ENCODE measurements around the gene NCF1.
"Not testable (repeated sequence)": the region's sequence is repeated elsewhere in the genome, so short reads cannot be mapped to it uniquely, and the experiment has no call there.

The NCF1 gene

DNA sequence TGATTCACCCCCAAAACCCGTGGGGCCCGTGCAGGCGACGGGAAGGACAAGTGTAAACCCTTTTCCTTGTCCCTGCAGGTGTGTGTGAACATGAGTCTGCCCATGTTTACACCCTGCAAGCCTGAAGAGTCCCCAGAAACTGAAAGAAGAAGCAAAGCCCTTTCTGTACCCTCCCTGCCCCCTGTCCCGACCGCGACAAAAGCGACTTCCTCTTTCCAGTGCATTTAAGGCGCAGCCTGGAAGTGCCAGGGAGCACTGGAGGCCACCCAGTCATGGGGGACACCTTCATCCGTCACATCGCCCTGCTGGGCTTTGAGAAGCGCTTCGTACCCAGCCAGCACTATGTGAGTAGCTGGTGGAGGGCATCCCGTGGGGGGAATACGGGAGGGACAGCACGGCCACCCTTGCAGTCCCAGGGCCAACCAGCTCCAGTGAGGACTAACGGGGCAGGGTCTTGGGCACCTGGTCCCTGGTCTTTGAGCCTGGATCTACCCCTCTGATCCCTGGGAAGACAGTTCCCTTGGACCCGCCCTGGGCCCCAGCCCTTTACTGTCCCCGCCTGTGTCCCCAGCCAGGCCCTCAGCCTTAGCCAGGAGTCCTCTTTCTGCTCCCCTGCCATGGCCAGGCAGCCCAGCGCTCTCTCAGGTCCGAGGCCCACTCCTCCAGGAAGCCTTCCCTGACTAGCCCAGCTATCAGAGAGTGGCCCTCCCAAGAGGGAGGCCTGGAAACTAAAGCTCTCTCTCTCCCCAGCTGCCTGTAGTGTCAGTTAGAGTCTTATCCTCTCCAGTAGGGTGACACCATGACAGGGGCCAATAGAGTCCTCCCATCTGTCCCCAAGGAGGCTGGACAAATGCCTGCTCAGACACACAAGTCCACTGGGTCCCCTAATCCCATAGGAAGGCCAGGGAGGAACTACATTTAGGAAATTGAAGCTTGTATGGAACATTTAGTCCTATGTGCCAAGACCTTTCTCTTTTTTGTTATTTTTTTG lies at the start of gene NCF1:
NCF1 (plus strand) TSS at position 252 of the 991 bp plus-strand sequence; CDS start at position 273, 21 bp downstream.
- not testable (repeated sequence) for DNase-seq

DNA sequence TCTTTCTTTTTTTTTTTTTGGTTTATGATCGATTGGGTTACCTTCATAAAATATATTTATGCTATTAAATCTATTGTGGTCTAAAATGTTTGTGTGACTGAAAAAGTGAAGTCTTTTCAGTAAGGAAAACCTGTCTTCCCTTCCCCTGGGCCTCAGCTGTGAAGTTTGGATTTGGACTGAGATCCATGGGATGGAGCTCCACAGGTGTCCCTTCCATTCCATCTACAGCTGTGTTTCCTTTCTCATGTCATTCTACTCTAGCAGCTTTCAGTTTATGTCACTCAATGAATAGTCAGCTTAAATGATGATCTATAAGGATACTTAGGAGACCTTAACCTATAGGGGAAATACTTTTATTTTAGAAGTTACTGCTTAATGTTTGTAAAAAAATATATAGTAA lies 48.0 kb upstream of the NCF1 start:
- no peak for DNase-seq

DNA sequence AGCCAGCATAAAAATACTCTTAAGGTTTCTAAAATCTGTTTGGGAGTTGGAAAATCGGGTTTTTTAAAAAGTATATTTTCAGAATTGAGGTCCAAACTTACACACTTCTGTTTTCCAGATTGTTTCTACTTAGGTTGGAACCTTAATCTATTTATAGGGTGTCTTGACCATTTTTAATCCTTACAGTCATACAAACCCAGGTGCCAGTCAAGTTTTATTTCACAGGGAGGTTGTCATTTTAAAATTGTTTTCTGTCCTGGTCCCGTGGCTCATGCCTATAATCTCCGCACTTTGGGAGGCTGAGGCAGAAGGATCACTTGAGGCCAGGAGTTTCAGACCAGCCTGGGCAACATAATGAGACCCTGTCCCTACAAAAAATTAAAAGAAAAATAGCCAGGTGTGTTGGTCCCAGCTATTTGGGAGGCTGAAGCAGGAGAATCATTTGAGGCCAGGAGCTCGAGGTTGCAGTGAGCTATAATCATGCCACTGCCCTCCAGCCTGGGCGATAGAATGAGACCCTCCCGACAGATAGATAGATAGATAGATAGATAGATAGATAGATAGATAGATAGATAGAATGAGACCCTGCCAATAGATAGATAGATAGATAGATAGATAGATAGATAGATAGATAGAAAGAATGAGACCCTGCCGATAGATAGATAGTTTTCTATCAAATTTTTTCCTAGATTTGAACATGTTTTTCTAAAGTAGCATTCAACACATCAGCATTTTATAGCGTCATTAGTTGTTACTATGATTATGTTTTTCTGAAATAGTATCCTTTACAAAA lies 47.3 kb upstream of the NCF1 start:
- DNase-seq: no peak

DNA sequence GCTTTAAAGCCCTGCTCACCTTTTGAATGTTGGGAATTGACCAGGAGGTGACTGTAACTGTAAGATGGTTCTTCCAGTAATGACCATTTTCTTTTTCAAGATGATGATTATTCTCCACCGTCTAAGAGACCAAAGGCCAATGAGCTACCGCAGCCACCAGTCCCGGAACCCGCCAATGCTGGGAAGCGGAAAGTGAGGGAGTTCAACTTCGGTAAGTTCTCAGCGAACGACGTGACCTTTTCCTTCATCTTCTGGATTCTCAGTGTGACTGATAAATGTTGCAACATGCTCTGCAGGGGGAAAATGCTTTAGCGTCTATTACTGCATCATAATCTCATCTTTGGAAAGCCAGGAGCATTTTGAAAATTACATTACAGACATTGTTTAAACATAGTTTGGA lies 45.1 kb upstream of the NCF1 start:
- not testable (repeated sequence) for DNase-seq

DNA sequence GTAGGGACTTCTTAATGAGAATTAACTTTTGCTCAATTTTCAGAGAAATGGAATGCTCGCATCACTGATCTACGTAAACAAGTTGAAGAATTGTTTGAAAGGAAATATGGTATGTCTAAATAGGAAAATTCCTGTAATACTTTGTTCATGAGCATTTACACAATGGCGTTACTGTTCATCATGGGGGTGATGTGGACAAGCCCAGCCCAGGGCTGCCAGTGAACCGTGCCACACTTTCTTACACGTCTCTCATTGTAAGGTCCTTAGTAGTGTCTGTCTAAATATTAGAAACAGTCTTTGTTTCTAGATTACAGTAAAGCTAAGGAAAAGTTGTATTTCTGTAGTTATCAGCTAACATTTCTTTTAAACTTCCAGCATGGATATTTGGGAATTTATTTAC lies 43.6 kb upstream of the NCF1 start:
- DNase-seq: not testable (repeated sequence)

DNA sequence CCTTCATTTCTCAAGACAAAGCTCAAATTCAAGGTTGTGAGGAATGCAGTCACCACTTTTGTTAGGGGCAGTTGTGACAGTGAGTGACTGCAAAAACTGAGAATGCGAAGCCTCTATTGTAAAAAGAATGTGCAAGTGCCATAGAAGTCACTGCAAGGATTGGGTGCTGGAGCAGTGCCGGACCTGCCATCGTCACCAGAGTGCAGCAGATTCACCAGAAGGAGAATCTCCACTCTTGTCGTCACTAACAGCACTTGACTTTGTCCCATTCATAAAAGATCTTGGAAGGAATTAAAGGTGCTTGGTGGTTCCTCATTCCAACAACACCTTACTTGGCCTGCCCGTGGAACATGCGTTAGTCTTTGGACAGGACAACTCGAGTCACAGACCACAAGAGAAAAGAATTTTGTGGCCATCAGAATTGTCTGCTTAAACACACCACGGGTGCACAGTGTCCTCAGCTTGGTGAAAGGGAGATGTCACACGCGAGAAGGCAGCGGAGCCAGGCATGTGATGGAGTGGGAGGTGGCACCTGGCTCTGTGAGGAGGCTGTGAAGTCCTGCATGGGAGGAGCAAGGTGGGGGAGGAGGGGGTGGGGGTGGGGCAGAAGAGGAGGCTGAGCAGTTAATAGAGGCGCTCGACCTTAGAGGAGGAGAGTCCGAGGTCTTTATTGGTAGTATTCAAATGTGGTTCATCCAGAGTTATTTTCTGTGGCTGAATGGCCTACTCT lies 33.7 kb upstream of the NCF1 start:
- DNase-seq: not testable (repeated sequence)

DNA sequence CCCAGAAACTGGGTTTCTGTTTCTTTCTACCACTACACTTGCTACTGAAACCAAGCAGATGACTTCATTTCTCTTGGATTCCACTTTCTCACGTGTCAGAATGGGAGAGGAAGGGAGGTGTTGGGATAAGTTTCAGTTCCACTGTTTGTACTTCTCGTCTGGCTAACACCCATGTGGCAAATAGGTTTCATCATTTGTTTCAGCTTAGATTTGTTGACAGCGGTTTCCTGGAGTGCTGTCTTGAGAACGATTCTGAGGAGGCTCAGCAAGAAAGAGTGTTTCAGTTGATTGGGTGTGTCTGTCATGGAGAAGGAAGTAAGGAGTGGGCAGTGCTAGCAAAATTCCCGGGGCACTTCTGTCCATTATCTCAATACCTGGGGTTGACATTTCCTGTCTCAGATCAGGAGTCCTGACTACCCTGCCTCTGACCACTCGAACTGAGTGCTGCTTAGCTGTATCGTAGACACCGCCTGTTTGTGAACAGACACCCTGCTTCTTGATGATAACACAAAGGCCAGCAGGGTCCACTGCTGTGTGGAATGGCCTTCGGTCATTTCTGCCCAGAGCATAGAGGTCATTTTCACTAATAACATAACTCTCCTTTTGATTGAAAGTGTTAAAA lies 29.8 kb upstream of the NCF1 start:
- not testable (repeated sequence) for DNase-seq

DNA sequence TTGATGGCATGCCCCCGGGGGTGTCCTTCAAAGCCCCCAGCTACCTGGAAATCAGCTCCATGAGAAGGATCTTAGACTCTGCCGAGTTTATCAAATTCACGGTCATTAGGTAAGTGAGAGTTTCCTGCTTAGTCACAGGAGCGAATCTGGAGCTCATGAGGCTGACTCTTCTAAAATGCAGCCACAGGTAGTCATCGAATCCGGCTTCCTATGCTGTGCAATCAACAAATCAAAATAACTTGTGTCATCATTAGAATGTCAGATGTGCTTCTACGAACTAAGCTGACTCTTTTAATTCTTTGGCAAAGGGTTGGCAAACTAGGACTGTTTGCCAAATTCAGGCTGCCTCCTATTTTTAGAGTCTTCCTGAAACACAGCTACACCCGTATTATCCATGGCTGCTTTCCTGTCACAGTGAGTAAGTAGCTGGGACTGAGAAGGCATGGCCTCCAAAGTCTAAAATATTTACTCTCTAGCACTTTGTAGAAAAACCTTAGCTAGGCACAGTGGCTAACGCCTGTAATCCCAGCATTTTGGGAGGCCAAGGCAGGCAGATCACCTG lies 19.8 kb upstream of the NCF1 start:
- not testable (repeated sequence) for DNase-seq

DNA sequence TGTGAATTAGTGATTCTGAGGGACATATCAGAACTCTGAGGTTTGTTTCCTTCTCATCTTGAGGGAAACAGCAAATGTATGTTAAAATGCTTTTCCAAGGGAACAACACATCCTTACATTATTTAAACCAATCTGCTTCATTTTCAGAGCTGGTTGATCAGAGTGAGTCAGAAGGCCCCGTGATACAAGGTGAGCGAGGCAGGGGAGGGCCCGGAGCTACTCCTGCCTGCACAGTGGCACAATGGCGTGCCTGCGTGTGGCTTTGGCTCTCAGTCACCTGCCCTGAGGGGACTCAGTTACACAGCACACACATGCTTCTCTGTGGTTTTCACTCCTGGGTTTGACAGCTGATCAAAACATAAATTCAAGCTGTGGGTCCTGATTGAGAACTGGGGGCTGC lies 17.1 kb upstream of the NCF1 start:
- DNase-seq: not testable (repeated sequence)

DNA sequence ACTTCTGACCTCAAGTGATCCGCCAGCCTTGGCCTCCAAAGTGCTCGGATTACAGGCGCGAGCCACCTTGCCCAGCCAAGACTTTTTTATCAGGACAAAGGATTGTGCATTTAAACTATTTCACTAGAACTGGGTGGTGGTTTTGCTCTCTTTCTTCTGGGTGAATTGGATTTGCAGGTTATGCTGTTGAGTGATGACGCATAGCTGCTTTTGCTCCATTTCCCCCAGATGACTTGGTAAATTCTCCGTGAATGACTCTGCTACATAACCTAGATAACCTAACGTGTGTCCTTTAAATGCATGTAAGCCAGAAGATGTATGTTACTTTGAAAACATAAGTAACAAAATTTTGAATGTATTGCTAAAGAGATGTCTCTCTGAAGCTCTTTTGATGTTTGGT lies 15.5 kb upstream of the NCF1 start:
- not testable (repeated sequence) for DNase-seq

DNA sequence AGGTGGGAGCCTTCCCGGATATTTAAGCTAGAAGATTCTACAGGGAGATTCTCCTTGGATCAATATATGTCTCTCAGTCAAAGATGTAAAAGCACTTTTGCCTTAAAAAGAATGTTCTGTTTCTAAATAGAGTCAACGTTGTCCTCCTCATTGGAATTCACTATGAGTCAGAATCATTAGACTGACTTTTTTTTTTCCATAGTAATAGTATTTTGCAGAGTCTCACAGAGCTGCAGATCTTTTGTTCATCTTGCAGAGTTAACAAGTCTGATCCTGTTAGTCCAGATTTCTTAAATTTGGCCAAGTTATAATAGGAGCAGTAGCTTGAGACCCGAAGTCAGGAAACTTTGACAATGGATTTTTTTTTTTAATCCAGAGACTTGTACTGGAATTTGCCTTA lies 14.8 kb upstream of the NCF1 start:
- DNase-seq: not testable (repeated sequence)

DNA sequence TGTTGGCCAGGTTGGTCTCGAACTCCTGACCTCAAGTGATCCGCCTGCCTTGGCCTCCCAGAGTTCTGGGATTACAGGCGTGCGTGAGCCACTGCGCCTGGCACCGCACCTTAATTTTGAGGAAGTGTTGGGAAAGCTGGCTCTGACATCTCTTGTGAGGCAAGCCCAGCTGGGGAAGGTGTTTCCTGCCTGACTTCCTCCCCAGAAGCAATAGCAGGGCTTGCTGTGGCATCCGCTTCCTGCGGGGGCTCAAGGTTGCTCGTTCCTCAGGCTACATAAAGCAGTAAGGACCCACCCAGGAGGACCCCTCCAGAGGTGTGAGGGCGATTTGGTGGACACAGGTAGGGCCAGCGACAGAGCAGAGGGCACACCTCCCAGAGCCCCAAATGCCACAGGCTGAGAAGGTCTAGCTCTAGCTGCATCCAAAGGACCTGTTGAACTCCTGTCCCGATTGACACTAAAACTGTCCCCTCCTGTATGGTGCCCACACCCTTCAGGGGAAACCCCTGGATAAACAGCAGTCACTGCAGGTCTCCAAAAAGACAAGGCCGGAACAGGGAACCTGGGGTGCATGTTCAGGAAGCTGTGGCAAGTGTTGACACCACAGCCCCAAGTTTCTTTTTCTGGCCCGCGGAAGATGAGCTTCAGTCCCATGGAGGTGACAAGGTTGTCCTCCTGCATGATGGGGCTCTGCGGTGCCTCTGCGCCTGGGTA lies 8.4 kb upstream of the NCF1 start:
- DNase-seq: not testable (repeated sequence)

DNA sequence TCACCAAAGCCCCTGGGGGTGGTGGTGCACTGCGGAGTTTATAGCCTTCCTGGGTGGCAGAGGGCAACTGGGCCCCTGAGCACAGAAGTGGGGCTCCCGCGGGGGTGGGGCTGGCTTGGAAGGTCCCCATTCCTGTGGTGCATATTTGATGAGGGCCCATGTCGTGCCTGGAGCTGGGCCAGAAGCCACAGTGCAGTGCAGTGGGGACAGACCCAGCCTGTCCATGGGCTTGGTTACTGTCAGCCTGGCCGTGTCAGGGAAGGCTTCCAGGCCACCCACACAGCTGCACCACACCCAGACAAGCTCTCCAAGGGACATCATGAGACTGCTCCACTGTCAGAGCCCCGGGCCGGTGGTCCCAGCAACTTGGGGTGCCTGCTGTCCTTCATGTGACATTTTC lies 7.3 kb upstream of the NCF1 start:
- DNase-seq: not testable (repeated sequence)

DNA sequence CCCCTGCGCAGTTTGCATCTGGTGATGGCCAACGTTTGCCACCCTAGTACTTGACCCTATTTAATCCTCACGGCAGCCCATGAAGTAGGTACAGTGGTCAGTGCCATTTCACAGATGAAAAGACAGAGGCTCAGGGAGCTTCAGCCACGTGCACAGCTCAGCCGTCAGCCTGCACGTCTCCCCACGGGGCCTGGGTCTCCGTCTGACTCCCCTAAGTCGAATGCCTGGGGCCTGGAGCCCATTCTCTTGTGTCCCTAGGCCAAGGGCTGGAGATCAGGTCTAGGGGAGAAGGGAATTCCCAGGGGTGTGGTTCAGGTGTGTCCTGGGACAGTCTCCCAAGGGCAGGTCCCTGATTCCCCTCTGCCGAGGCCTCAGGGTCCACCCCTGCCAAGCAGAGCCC lies 6.8 kb upstream of the NCF1 start:
- DNase-seq: not testable (repeated sequence)

DNA sequence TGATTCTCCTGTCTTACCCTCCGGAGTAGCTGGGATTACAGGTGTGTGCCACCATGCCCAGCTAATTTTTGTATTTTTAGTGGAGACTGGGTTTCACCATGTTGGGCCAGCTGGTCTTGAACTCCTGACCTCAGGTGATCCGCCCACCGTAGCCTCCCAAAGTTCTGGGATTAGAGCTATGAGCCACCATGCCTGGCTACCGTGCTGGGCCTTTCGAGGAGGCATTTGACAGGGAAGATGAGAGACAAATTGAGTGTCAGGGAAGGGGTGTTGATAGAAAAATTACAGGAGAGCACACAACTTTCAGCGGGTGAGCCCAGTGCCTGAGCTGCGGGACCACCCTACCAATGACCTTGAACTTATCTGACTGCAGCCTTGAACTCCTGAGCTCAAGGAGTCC lies 3.7 kb upstream of the NCF1 start:
- DNase-seq: not testable (repeated sequence)

DNA sequence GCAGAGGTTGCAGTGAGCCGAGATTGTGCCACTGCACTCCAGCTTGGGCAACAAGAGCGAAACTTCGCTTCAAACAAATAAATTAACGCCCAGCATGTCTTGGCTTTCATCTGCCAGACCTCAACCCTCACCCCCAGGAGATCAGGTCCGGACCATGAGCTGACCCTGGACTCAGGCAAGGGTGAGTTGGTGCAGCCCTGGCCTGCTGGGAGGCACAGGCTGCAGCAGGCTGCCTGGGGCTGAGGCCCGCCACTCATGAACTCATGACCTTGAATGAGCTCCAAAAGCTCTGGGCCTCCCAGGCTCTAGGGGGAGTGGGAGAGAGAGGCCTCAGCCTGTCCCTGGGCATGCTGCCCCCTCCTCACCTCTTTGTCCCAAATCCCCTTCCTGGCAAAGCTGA lies 1.7 kb upstream of the NCF1 start:
- DNase-seq: not testable (repeated sequence)

DNA sequence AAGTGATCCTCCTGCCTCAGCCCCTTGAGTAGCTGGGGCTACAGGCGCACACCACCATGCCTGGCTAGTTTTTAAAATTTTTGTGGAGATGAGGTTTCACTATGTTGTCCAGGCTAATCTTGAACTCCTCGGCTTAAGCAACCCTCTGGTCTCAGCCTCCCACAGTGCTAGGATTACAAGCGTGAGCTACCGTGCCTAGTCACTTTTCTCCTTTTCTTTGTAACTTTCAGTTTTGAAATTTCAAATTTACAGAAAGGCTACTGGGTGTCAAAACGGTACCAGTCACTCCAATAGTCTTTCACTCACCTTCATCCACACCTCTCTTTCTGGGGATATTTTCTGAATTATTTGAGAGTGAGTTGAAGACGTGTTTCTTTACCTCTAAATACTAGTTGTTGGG lies 1.3 kb downstream of the NCF1 start:
- not testable (repeated sequence) for DNase-seq

DNA sequence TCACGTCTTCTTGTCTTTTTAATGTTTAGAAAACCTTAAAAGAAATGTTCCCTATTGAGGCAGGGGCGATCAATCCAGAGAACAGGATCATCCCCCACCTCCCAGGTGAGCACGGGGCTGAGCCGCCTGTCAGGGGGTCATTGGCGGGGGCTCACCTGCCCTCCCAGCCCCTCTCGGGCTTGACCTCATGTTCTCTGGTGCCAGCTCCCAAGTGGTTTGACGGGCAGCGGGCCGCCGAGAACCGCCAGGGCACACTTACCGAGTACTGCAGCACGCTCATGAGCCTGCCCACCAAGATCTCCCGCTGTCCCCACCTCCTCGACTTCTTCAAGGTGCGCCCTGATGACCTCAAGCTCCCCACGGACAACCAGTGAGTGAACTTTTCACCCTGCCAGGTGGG lies 5.2 kb downstream of the NCF1 start:
- DNase-seq: not testable (repeated sequence)

DNA sequence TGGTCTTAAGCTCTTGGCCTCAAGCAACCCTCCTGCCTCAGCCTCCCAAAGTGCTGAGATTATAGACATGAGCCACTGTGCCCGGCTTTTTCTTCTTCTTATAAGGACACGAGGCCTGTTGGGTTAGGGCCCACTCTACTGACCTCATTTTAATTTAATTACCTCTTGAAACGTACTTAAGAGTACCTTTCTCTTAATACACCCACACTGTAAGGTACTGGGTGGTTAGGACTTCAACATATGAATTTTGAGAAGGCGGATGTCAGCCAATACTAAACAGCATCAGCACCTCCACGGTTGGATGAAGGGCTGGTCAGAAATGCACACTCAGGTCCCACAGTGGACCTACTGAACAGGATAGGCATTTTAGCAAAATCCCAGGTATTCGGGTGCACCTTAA lies 7.9 kb downstream of the NCF1 start:
- DNase-seq: not testable (repeated sequence)

DNA sequence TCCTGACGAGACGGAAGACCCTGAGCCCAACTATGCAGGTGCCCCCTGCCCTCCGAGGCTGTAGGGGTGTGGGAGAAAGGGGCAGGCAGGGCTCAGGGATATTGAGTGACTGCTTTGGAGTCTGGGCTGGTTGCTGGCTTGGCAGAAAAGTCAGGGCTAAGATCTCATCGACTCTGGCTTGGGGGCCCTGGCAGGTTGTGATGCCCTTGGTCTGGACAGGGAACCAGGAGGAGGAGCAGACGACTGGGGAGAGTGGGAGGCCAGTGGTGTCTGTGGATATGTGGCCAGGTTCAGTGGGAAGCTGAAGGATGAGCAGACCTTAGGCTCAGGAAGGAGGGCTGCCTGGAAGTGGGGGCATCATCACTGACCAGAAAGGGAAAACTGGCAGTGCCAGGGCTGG lies 9.8 kb downstream of the NCF1 start:
- DNase-seq: not testable (repeated sequence)

DNA sequence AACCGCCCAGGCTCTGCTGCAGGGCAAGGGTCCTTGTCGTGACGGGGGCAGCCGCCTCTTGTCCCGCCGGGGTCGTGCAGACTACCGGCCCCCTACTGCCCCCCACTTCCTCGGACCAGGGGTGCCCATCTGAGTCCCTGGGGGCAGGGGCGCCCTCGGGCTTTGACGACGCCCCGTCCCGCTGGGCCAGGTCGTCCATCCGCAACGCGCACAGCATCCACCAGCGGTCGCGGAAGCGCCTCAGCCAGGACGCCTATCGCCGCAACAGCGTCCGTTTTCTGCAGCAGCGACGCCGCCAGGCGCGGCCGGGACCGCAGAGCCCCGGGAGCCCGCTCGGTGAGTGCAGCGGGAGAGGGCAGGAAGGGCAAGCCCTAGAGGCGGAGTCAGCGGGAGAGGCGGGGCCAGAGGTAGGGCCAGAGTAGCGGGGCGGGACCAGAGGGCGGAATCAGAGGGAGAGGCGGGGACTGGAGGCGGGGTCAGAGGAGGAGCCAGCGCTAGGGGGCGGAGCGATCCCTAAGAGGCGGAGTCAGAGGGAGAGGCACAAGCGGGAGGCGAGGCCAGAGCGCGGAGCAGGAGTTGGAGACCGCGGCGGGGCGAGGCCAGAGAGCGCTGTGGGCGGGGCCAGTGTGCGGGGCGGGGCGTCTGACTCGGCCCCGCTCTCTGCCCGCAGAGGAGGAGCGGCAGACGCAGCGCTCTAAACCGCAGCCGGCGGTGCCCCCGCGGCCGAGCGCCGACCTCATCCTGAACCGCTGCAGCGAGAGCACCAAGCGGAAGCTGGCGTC lies 14.7 kb downstream of the NCF1 start:
- peak; percentile 93 for DNase-seq
